ENCODE measurements around the gene ALG3. TPM values are rescaled to one million over a fixed set of nuclear protein-coding genes. Genes with fewer than 3 reads are reported as not detected.

The ALG3 gene
- total and polyA plus RNA-seq, 2 of the 4 experiments (the other 2 are of a cell fraction), result 19.5 to 52.6 TPM

GRCh38 chr3:184239708-184240107 lies 9.1 kb downstream of the ALG3 start:
- Histone ChIP-seq H3K9me3 (ENCODE audit: control insufficient read depth, insufficient read depth, low read length) (no peaks in the 10 kb centered on the region), H3K14ac (replicated peaks; ENCODE audit: low read depth, low read length) (no peak overlapping the region), H3K4me3 (ENCODE audit: insufficient read depth, low read depth, low read length) (no peak overlapping the region), H3K4me1 (ENCODE audit: control insufficient read depth, insufficient read depth, low read length) (no peaks in the 10 kb centered on the region), H4K20me1 (ENCODE audit: insufficient read depth, low read length) (peaks cover 14% of the 10 kb centered on the region), H3K56ac (ENCODE audit: extremely low read depth, insufficient read depth, low read length) (no peak overlapping the region), H3K4me2 (ENCODE audit: low read depth, low read length) (no peak overlapping the region), H3K79me1 (ENCODE audit: low read depth in 1 of 2, low read length in 2 of 2) (no peaks in the 10 kb centered on the region), H3K27ac (ENCODE audit: insufficient read depth, low read length) (no peak overlapping the region), H2BK20ac (ENCODE audit: low read depth, low read length) (no peak overlapping the region), H2AFZ (replicated peaks; ENCODE audit: low read length, poor library complexity) (no peak overlapping the region), H3K18ac (ENCODE audit: low read depth, low read length) (no peak overlapping the region), H3K27me3 (ENCODE audit: control insufficient read depth, insufficient read depth, low read length) (peaks cover 14% of the 10 kb centered on the region; the same call in 1 of the 2 replicates), H3K4ac (ENCODE audit: low read depth, low read length) (no peak overlapping the region), H2AK9ac (replicated peaks; ENCODE audit: low read depth, low read length, poor library complexity) (no peak overlapping the region), H2BK5ac (ENCODE audit: low read depth, low read length, poor library complexity, severe bottlenecking) (no peak overlapping the region), H2BK120ac (ENCODE audit: low read depth, low read length) (no peak overlapping the region), H2AK5ac (ENCODE audit: low read depth, low read length) (no peak overlapping the region), H2BK15ac (ENCODE audit: low read depth, low read length) (no peak overlapping the region), H3K9me1 (ENCODE audit: insufficient read depth, low read length) (no peaks in the 10 kb centered on the region), H3K9ac (ENCODE audit: low read depth, low read length) (no peak overlapping the region), H4K8ac (ENCODE audit: low read depth in 2 of 2, low read length in 2 of 2) (no peak overlapping the region), H4K5ac (ENCODE audit: low read depth, low read length) (no peak overlapping the region), H4K91ac (ENCODE audit: insufficient read depth, low read depth, low read length) (no peak overlapping the region), H3K36me3 (ENCODE audit: control insufficient read depth, insufficient read depth, low read length) (peaks cover 23% of the 10 kb centered on the region), H3K23ac (ENCODE audit: low read depth, low read length) (no peak overlapping the region)
- in situ Hi-C loops (cut with MboI; ENCODE audit: low sequenced_read_pairs) (no loop called here), dilution Hi-C loops (cut with HindIII; ENCODE audit: low sequenced_read_pairs, unreplicated experiment) (no loop called here), intact Hi-C loops (cut with micrococcal nuclease) (no loop called here)
- TF ChIP-seq RFX5 (IDR thresholded peaks at IDR 0.05; ENCODE audit: low read depth, low read length), result no peak
- TF ChIP-seq CTCF (conservative IDR thresholded peaks at IDR 0.05; ENCODE audit: low read depth, low read length), result no peak
- BruUV-seq (replicated peaks), result no TSS peak
- POLR2A ChIA-PET (ENCODE audit: unreplicated experiment), result no interaction called here
- CTCF ChIA-PET, result interaction anchor here (0.6 to 3.1 kb wide), 2 partner anchors 10 to 12 kb away, joined by 4 to 10 read pairs; partner anchors contain the start of gene VWA5B2
- ATAC-seq (ENCODE audit: low read depth) (no peak), DNase-seq (no peak)
- no CpG with 5 or more reads among the region's 7 CpGs for WGBS, 2 experiments (ENCODE audit: extremely low coverage in 2 of 2, insufficient read length in 1 of 2)
